Neural cell (in vitro differentiated cells): ENCODE data around the gene CARS2.

Experiments
- CTCF ChIP-seq: fragments of 450-650 bp; IDR thresholded peaks from 2 replicates; pipeline ENCODE4 v1.5.1; 2014; ENCODE audit warnings: antibody characterized with exemption, mild to moderate bottlenecking, moderate library complexity; ENCODE audit not compliant: poor library complexity, severe bottlenecking
- EP300 ChIP-seq: fragments of 450-650 bp; conservative IDR thresholded peaks from 2 replicates; pipeline ENCODE4 v1.6.1; 2014; ENCODE audit warnings: antibody characterized with exemption, mild to moderate bottlenecking, moderate library complexity; ENCODE audit not compliant: poor library complexity, severe bottlenecking
- EZH2 ChIP-seq: fragments of 200-600, 300-800 bp; shearing (Covaris generic), sonication (generic); IDR thresholded peaks from 2 replicates; pipeline ENCODE4 v1.6.1; 2014; ENCODE audit warnings: antibody characterized with exemption, low read length, borderline replicate concordance, mild to moderate bottlenecking; ENCODE audit not compliant: insufficient read depth, poor library complexity, severe bottlenecking
- MXI1 ChIP-seq: fragments of 450-650 bp; conservative IDR thresholded peaks from 2 replicates; pipeline ENCODE4 v1.6.1; 2014; ENCODE audit warnings: antibody characterized with exemption, mild to moderate bottlenecking; ENCODE audit not compliant: poor library complexity, severe bottlenecking
- POLR2AphosphoS5 ChIP-seq: IDR thresholded peaks from 2 replicates; pipeline ENCODE4 v1.6.1; 2012
- REST ChIP-seq: IDR thresholded peaks from 2 replicates; pipeline ENCODE4 v1.6.1; 2012; ENCODE audit warnings: borderline replicate concordance
- SMC3 ChIP-seq: fragments of 450-650 bp; conservative IDR thresholded peaks from 2 replicates; pipeline ENCODE4 v1.6.1; 2014; ENCODE audit warnings: antibody characterized with exemption, mild to moderate bottlenecking, moderate library complexity; ENCODE audit not compliant: poor library complexity

- TF ChIP-seq CTCF (no peak), REST (no peak), EP300 (no peak), POLR2AphosphoS5 (no peak), MXI1 (no peak), EZH2 (no peak), SMC3 (no peak)
These were observed 89.5 kb downstream of the CARS2 start for GRCh38 chr13:110616103-110617101.
